AG04450 (cell line): ENCODE data around the gene CRAMP1. TPM values are rescaled to one million over a fixed set of nuclear protein-coding genes. Genes with fewer than 3 reads are reported as not detected.

Experiments
- CTCF ChIA-PET: fragments of 300-600, 350-600 bp; formaldehyde crosslinking; extraction: SDS; loops from one replicate; lab custom pipeline; 2022; ENCODE audit warnings: antibody characterized with exemption, inconsistent platforms; lab: Charles Lee
- POLR2A ChIA-PET: fragments of 350-600 bp; formaldehyde crosslinking; extraction: SDS; loops from one replicate; lab custom pipeline; 2021; ENCODE audit warnings: antibody characterized with exemption, inconsistent platforms; lab: Yijun Ruan, JAX
- DNase-seq: peaks from one replicate; pipeline ENCODE4 v3.0.0-alpha.2; 2011; ENCODE audit warnings: low read depth, low spot score
- H3K27ac ChIP-seq: one replicate; pipeline ENCODE4 v1.5.1; 2012; ENCODE audit warnings: low read depth, low read length, control low read depth
- H3K27me3 ChIP-seq: one replicate; pipeline ENCODE4 v1.6.0; 2012; ENCODE audit warnings: low read length; ENCODE audit not compliant: control insufficient read depth, insufficient read depth
- H3K4me3 ChIP-seq: 2 replicates; pipeline ENCODE4 v1.5.1; 2011; ENCODE audit warnings: mild to moderate bottlenecking, low read depth, low read length, control low read depth
- H3K9me3 ChIP-seq: 2 replicates; pipeline ENCODE4 v1.5.1; 2012; ENCODE audit warnings: low read length; ENCODE audit not compliant: control insufficient read depth, insufficient read depth
- polyA plus RNA-seq: library from polyadenylated mRNA; depleted of rRNA; stranded (reverse); fragments of >200 nt; gene quantifications from 2 replicates; pipeline ENCODE4 v1.2.3, GENCODE V29; 2011
- TF ChIP-seq, protein P1 (sequence below): IDR thresholded peaks from 2 replicates; pipeline ENCODE4 v1.5.1; 2011; ENCODE audit warnings: low read depth, low read length, control low read depth, inconsistent platforms

The CRAMP1 gene
- polyA plus RNA-seq, 1 experiment: 7.8 TPM

DNA sequence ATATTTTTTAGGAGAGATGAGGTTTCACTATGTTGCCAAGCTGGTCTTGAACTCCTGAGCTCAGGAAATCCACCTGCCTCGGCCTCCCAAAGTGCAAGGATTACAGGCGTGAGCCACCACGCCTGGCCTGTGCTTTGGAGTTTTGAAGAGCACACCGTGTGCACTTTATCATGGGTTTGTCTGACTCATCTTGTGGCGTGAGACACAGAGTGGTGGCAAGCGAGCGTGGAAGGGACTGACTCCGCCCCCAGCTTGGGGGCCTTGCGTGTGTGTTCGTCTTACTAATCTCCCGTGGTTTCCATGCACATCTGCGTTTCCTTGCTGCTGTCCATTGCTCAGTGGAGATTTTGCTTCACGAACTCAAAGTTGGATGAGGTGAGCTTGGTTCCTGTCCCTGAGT is 22.9 kb downstream of the CRAMP1 start:
- H3K9me3 ChIP-seq: no peaks in the 10 kb centered on the region; the same call in 1 of the 2 replicates
- no peaks in the 10 kb centered on the region for H3K27me3 ChIP-seq
- ChIA-PET CTCF (no interaction called here), POLR2A (interaction anchor here (0.6 kb wide), 1 partner anchor 703 kb away, joined by 3 read pairs; no protein-coding TSS in a partner anchor)
- no peak for DNase-seq
- H3K27ac ChIP-seq: no peak overlapping the region
- TF ChIP-seq, protein P1, sequence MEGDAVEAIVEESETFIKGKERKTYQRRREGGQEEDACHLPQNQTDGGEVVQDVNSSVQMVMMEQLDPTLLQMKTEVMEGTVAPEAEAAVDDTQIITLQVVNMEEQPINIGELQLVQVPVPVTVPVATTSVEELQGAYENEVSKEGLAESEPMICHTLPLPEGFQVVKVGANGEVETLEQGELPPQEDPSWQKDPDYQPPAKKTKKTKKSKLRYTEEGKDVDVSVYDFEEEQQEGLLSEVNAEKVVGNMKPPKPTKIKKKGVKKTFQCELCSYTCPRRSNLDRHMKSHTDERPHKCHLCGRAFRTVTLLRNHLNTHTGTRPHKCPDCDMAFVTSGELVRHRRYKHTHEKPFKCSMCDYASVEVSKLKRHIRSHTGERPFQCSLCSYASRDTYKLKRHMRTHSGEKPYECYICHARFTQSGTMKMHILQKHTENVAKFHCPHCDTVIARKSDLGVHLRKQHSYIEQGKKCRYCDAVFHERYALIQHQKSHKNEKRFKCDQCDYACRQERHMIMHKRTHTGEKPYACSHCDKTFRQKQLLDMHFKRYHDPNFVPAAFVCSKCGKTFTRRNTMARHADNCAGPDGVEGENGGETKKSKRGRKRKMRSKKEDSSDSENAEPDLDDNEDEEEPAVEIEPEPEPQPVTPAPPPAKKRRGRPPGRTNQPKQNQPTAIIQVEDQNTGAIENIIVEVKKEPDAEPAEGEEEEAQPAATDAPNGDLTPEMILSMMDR: no peak
- H3K4me3 ChIP-seq: no peak overlapping the region

DNA sequence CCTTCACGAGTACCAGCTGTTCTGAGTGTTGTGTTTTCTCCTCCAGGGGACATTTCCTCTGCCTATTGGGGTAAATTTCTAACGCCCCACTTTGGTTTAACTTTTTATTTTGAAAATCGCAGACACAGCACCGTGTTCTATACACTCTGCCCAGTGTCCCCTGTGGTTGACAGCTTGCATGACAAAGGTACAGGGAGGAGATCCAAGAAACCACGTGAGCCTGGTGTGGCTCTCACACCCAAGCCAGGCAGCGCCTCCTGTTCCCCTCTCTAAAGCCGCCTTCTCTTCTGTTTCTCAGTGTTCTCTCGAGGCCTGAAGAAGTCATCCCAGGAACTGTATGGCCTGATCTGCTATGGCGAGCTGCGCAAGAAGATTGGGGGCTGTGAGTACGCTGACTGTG is 25.4 kb downstream of the CRAMP1 start:
- H3K27me3 ChIP-seq: no peaks in the 10 kb centered on the region
- TF ChIP-seq, protein P1: no peak
- ChIA-PET POLR2A (no interaction called here), CTCF (no interaction called here)
- no peaks in the 10 kb centered on the region; the same call in 1 of the 2 replicates for H3K9me3 ChIP-seq
- no peak for DNase-seq
- H3K4me3 ChIP-seq: no peak overlapping the region
- no peak overlapping the region for H3K27ac ChIP-seq

DNA sequence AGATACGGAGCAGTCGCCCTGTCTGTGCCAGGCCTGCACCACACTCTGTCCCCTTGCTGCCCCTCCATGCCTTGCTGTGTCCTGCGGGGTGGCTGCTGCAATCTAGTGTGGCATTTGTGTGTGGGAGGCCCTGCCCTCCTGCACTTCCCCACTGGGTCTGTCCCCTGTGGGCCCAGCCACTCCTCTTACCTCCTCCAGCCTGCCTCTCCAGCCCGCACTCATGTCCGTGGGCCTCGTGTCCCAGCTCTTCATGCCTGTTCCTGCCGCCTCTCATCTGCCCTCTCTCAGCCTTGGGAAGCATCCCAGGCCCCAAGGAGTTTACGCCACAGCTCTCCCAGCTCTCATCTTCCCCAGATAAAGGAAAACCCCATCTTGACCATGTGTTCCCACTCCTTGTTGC is 26.6 kb downstream of the CRAMP1 start:
- DNase-seq: no peak
- no peaks in the 10 kb centered on the region for H3K27me3 ChIP-seq
- CTCF ChIA-PET: no interaction called here
- H3K27ac ChIP-seq: no peak overlapping the region
- no peaks in the 10 kb centered on the region; the same call in 1 of the 2 replicates for H3K9me3 ChIP-seq
- POLR2A ChIA-PET: no interaction called here
- TF ChIP-seq, protein P1: no peak
- no peak overlapping the region for H3K4me3 ChIP-seq

DNA sequence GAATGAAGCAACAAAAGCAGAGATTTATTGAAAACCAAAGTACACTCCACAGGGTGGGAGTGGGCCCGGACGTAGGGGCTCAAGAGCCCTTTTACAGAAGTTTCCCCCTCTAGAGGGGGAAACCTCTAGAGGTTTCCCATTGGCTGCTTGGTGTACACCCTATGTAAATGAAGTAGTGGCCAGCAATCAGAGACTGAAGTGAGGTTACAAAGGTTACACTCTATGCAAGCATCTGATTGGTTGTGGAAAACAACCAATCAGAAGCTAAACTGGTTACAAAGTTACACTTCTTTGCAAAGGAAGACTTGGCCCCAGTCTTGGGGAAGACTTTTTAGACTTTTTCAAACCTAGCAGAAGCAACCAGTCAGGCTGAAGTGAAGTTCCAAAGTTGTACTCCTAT is 27.1 kb downstream of the CRAMP1 start:
- Histone ChIP-seq H3K27me3 (no peaks in the 10 kb centered on the region), H3K4me3 (no peak overlapping the region), H3K27ac (no peak overlapping the region), H3K9me3 (no peaks in the 10 kb centered on the region; the same call in 1 of the 2 replicates)
- ChIA-PET CTCF (no interaction called here), POLR2A (no interaction called here)
- TF ChIP-seq, protein P1: no peak
- no peak for DNase-seq

DNA sequence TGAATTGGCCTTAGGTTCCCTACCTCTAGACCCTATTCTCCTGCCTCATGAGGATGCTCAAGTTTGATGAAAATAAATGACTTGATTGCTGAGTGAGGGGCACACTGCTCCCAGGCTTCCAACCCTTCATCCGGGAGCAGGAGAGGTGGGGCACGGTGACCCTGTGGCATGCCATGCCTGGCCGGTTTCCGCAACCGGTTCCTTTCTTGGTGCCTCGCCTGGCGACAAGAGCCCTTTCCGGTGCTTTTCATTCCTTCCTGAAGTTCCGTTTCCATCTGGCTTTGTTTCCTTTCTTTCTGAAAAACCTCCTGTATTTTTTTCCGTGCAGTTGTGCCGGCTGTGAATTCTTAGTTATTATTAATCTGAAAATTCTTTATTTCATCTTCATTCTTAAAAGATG is 27.7 kb downstream of the CRAMP1 start:
- TF ChIP-seq, protein P1: no peak
- ChIA-PET POLR2A (no interaction called here), CTCF (no interaction called here)
- DNase-seq: no peak
- H3K27ac ChIP-seq: no peak overlapping the region
- no peak overlapping the region for H3K4me3 ChIP-seq
- no peaks in the 10 kb centered on the region for H3K27me3 ChIP-seq
- H3K9me3 ChIP-seq: no peaks in the 10 kb centered on the region; the same call in 1 of the 2 replicates
